BJ (cell line): ENCODE measurements around the gene KCNJ6. TPM values are rescaled to one million over a fixed set of nuclear protein-coding genes. Genes with fewer than 3 reads are reported as not detected.
"Not testable (repeated sequence)": the region's sequence is repeated elsewhere in the genome, so short reads cannot be mapped to it uniquely, and the experiment has no call there.

Experiments used
- CTCF ChIA-PET: fragments of 350-600 bp; formaldehyde crosslinking; extraction: SDS; loops from one replicate; lab custom pipeline; 2021; ENCODE audit warnings: antibody characterized with exemption, inconsistent platforms; lab: Yijun Ruan, JAX
- POLR2A ChIA-PET: fragments of 300-600 bp; sonication (Branson Sonifier 250); formaldehyde crosslinking; extraction: SDS; loops from one replicate; lab custom pipeline; 2021; ENCODE audit warnings: antibody characterized with exemption; lab: Charles Lee
- DNase-seq: peaks from one replicate; pipeline ENCODE4 v3.0.0-alpha.2; 2011; ENCODE audit warnings: low read depth
- H3K27me3 ChIP-seq: 2 replicates; pipeline ENCODE4 v1.6.0; 2011; ENCODE audit warnings: low read length; ENCODE audit not compliant: control insufficient read depth, insufficient read depth
- H3K36me3 ChIP-seq: 2 replicates; pipeline ENCODE4 v1.5.1; 2011; ENCODE audit warnings: low read length; ENCODE audit not compliant: control insufficient read depth, insufficient read depth
- H3K4me3 ChIP-seq: 2 replicates; pipeline ENCODE4 v1.5.1; 2011; ENCODE audit warnings: low read depth, mild to moderate bottlenecking, control low read depth, low read length
- CTCF ChIP-seq: IDR thresholded peaks from 2 replicates; pipeline ENCODE4 v1.5.1; 2011; ENCODE audit warnings: low read depth, mild to moderate bottlenecking, control low read depth, inconsistent platforms, low read length, moderate library complexity; ENCODE audit not compliant: insufficient read depth
- polyA plus RNA-seq: library from polyadenylated mRNA; depleted of rRNA; stranded (reverse); fragments of >200 nt; gene quantifications from 2 replicates; pipeline ENCODE4 v1.2.3, GENCODE V29; 2011

Gene KCNJ6
- polyA plus RNA-seq, 1 experiment = 0.01 TPM

- CTCF ChIA-PET = interaction anchor here (0.8 to 1.7 kb wide), 2 partner anchors 14 to 15 kb away, joined by 4 to 6 read pairs; no protein-coding TSS in a partner anchor
These were observed 320.3 kb downstream of the KCNJ6 start for GRCh38 chr21:37595944-37596343.

GRCh38 chr21:37594472-37594951 lies 321.7 kb downstream of the KCNJ6 start:
- no peak for DNase-seq
- Histone ChIP-seq H3K27me3 (peaks cover 9% of the 10 kb centered on the region), H3K36me3 (no peaks in the 10 kb centered on the region), H3K4me3 (no peak overlapping the region)
- no peak for TF ChIP-seq CTCF
- ChIA-PET POLR2A (no interaction called here), CTCF (no interaction called here)

More at GRCh38 chr21:37595944-37596343, 320.3 kb downstream of the KCNJ6 start:
- Histone ChIP-seq H3K36me3 (no peaks in the 10 kb centered on the region), H3K27me3 (peaks cover 14% of the 10 kb centered on the region), H3K4me3 (no peak overlapping the region)
- POLR2A ChIA-PET = no interaction called here
- DNase-seq = no peak
- TF ChIP-seq CTCF = no peak

GRCh38 chr21:37593740-37594471 lies 322.4 kb downstream of the KCNJ6 start:
- ChIA-PET CTCF (no interaction called here), POLR2A (no interaction called here)
- Histone ChIP-seq H3K27me3 (peaks cover 9% of the 10 kb centered on the region), H3K36me3 (no peaks in the 10 kb centered on the region), H3K4me3 (no peak overlapping the region)
- no peak for TF ChIP-seq CTCF
- no peak for DNase-seq

GRCh38 chr21:37593015-37593414 lies 323.2 kb downstream of the KCNJ6 start:
- H3K27me3 ChIP-seq = peaks cover 9% of the 10 kb centered on the region
- no peak for DNase-seq
- no peak overlapping the region for H3K4me3 ChIP-seq
- POLR2A ChIA-PET = no interaction called here
- no peak for TF ChIP-seq CTCF
- CTCF ChIA-PET = no interaction called here
- H3K36me3 ChIP-seq = no peaks in the 10 kb centered on the region

GRCh38 chr21:37592496-37592895 lies 323.8 kb downstream of the KCNJ6 start:
- Histone ChIP-seq H3K36me3 (no peaks in the 10 kb centered on the region), H3K27me3 (peaks cover 9% of the 10 kb centered on the region), H3K4me3 (no peak overlapping the region)
- DNase-seq = no peak
- ChIA-PET POLR2A (no interaction called here), CTCF (no interaction called here)
- no peak for TF ChIP-seq CTCF

GRCh38 chr21:37591994-37592393 lies 324.3 kb downstream of the KCNJ6 start:
- H3K4me3 ChIP-seq, POLR2A ChIA-PET, H3K36me3 ChIP-seq, CTCF ChIA-PET, DNase-seq, H3K27me3 ChIP-seq: not testable (repeated sequence)

- POLR2A ChIA-PET, H3K27me3 ChIP-seq, CTCF ChIA-PET, H3K4me3 ChIP-seq, H3K36me3 ChIP-seq, DNase-seq: not testable (repeated sequence)
These were observed 325.4 kb downstream of the KCNJ6 start for GRCh38 chr21:37590836-37591235.

- CTCF ChIA-PET, H3K27me3 ChIP-seq, H3K4me3 ChIP-seq, H3K36me3 ChIP-seq, POLR2A ChIA-PET, DNase-seq: not testable (repeated sequence)
These were observed 327.6 kb downstream of the KCNJ6 start for GRCh38 chr21:37588644-37589043.
